ENCODE measurements around the gene CERS4. TPM values are rescaled to one million over a fixed set of nuclear protein-coding genes. Genes with fewer than 3 reads are reported as not detected.

CERS4 gene
- total and polyA plus RNA-seq, 2 experiments from 2014 or later, result 68.5 to 109 TPM

- TF ChIP-seq REST (IDR thresholded peaks at IDR 0.05; ENCODE audit: unreplicated experiment) (peak; percentile 25), EZH2 (IDR thresholded peaks at IDR 0.05; ENCODE audit: low read depth, unreplicated experiment) (no peak), POLR2AphosphoS5 (IDR thresholded peaks at IDR 0.05; ENCODE audit: low read depth) (no peak), CREB1 (CRISPR knock-in tag; IDR thresholded peaks at IDR 0.05; ENCODE audit: low read depth) (no peak), EZH2phosphoT487 (IDR thresholded peaks at IDR 0.05; ENCODE audit: unreplicated experiment) (no peak), NANOG (IDR thresholded peaks at IDR 0.05; ENCODE audit: borderline replicate concordance) (no peak), ZNF114 (CRISPR knock-in tag; IDR thresholded peaks at IDR 0.05) (no peak), ZNF331 (CRISPR knock-in tag; IDR thresholded peaks at IDR 0.05; ENCODE audit: low read depth) (no peak), JUNB (IDR thresholded peaks at IDR 0.05; ENCODE audit: unreplicated experiment) (no peak), STAT1 (IDR thresholded peaks at IDR 0.05; ENCODE audit: unreplicated experiment) (no peak)
- TF ChIP-seq, protein P1, sequence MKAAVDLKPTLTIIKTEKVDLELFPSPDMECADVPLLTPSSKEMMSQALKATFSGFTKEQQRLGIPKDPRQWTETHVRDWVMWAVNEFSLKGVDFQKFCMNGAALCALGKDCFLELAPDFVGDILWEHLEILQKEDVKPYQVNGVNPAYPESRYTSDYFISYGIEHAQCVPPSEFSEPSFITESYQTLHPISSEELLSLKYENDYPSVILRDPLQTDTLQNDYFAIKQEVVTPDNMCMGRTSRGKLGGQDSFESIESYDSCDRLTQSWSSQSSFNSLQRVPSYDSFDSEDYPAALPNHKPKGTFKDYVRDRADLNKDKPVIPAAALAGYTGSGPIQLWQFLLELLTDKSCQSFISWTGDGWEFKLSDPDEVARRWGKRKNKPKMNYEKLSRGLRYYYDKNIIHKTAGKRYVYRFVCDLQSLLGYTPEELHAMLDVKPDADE (IDR thresholded peaks at IDR 0.05), result no peak
- TF ChIP-seq, protein P2, sequence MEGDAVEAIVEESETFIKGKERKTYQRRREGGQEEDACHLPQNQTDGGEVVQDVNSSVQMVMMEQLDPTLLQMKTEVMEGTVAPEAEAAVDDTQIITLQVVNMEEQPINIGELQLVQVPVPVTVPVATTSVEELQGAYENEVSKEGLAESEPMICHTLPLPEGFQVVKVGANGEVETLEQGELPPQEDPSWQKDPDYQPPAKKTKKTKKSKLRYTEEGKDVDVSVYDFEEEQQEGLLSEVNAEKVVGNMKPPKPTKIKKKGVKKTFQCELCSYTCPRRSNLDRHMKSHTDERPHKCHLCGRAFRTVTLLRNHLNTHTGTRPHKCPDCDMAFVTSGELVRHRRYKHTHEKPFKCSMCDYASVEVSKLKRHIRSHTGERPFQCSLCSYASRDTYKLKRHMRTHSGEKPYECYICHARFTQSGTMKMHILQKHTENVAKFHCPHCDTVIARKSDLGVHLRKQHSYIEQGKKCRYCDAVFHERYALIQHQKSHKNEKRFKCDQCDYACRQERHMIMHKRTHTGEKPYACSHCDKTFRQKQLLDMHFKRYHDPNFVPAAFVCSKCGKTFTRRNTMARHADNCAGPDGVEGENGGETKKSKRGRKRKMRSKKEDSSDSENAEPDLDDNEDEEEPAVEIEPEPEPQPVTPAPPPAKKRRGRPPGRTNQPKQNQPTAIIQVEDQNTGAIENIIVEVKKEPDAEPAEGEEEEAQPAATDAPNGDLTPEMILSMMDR (conservative IDR thresholded peaks at IDR 0.05; ENCODE audit: low read depth in 2 of 2), result peak; percentile 98 to 99
- TF ChIP-seq, protein P3, sequence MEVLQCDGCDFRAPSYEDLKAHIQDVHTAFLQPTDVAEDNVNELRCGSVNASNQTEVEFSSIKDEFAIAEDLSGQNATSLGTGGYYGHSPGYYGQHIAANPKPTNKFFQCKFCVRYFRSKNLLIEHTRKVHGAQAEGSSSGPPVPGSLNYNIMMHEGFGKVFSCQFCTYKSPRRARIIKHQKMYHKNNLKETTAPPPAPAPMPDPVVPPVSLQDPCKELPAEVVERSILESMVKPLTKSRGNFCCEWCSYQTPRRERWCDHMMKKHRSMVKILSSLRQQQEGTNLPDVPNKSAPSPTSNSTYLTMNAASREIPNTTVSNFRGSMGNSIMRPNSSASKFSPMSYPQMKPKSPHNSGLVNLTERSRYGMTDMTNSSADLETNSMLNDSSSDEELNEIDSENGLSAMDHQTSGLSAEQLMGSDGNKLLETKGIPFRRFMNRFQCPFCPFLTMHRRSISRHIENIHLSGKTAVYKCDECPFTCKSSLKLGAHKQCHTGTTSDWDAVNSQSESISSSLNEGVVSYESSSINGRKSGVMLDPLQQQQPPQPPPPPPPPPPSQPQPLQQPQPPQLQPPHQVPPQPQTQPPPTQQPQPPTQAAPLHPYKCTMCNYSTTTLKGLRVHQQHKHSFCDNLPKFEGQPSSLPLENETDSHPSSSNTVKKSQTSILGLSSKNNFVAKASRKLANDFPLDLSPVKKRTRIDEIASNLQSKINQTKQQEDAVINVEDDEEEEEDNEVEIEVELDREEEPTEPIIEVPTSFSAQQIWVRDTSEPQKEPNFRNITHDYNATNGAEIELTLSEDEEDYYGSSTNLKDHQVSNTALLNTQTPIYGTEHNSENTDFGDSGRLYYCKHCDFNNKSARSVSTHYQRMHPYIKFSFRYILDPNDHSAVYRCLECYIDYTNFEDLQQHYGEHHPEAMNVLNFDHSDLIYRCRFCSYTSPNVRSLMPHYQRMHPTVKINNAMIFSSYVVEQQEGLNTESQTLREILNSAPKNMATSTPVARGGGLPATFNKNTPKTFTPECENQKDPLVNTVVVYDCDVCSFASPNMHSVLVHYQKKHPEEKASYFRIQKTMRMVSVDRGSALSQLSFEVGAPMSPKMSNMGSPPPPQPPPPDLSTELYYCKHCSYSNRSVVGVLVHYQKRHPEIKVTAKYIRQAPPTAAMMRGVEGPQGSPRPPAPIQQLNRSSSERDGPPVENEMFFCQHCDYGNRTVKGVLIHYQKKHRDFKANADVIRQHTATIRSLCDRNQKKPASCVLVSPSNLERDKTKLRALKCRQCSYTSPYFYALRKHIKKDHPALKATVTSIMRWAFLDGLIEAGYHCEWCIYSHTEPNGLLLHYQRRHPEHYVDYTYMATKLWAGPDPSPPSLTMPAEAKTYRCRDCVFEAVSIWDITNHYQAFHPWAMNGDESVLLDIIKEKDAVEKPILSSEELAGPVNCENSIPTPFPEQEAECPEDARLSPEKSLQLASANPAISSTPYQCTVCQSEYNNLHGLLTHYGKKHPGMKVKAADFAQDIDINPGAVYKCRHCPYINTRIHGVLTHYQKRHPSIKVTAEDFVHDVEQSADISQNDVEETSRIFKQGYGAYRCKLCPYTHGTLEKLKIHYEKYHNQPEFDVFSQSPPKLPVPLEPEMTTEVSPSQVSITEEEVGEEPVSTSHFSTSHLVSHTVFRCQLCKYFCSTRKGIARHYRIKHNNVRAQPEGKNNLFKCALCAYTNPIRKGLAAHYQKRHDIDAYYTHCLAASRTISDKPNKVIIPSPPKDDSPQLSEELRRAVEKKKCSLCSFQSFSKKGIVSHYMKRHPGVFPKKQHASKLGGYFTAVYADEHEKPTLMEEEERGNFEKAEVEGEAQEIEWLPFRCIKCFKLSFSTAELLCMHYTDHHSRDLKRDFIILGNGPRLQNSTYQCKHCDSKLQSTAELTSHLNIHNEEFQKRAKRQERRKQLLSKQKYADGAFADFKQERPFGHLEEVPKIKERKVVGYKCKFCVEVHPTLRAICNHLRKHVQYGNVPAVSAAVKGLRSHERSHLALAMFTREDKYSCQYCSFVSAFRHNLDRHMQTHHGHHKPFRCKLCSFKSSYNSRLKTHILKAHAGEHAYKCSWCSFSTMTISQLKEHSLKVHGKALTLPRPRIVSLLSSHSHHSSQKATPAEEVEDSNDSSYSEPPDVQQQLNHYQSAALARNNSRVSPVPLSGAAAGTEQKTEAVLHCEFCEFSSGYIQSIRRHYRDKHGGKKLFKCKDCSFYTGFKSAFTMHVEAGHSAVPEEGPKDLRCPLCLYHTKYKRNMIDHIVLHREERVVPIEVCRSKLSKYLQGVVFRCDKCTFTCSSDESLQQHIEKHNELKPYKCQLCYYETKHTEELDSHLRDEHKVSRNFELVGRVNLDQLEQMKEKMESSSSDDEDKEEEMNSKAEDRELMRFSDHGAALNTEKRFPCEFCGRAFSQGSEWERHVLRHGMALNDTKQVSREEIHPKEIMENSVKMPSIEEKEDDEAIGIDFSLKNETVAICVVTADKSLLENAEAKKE (CRISPR knock-in tag; IDR thresholded peaks at IDR 0.05), result no peak
- Histone ChIP-seq H2AFZ (no peak overlapping the region), H3K4me2 (no peak overlapping the region), H3K36me3 (ENCODE audit: insufficient read depth) (peaks cover 12% of the 10 kb centered on the region; the same call in 1 of the 2 replicates), H3F3A (replicated peaks; ENCODE audit: low read depth) (peaks cover 18% of the 10 kb centered on the region), H3K4me1 (ENCODE audit: insufficient read depth) (no peaks in the 10 kb centered on the region), H3K79me2 (replicated peaks; ENCODE audit: insufficient read depth) (peaks cover 5% of the 10 kb centered on the region; the same call in 1 of the 2 replicates), H3K27ac (ENCODE audit: low read depth) (peak overlapping the region; percentile 81; the same call in 1 of the 2 replicates), H3K27me3 (ENCODE audit: insufficient read depth) (no peaks in the 10 kb centered on the region), H3K4me3 (no peak overlapping the region), H4K20me1 (replicated peaks; ENCODE audit: insufficient read depth) (peaks cover 7% of the 10 kb centered on the region), H3K9me2 (ENCODE audit: insufficient read depth) (peaks cover 6% of the 10 kb centered on the region; the same call in 1 of the 2 replicates)
- peak; percentile 90 for ATAC-seq
- DNase-seq (ENCODE audit: low spot score), result peak; percentile 91
- Mint-ChIP-seq H3K27me3 (ENCODE audit: insufficient read depth, low read depth, poor library complexity) (peaks cover 3% of the 10 kb centered on the region), H3K4me1 (peaks cover 4% of the 10 kb centered on the region; the same call in 2 of the 3 replicates), H3K9me3 (no peaks in the 10 kb centered on the region), H3K36me3 (ENCODE audit: low read depth) (peaks cover 37% of the 10 kb centered on the region), H3K4me3 (no peak overlapping the region), H3K27ac (no peak overlapping the region; the same call in 1 of the 2 replicates)
Observed at GRCh38 chr19:8252922-8253589, 43.9 kb downstream of the CERS4 start.
